Subcutaneous adipose tissue (tissue), 4 donors: ENCODE data around the gene HS3ST5. TPM values are rescaled to one million over a fixed set of nuclear protein-coding genes. Genes with fewer than 3 reads are reported as not detected.

Source experiments
- total RNA-seq, 4 donors: library from RNA; depleted of rRNA; stranded (reverse); fragments of >200 nt; gene quantifications; one replicate each; pipeline ENCODE4 v1.1.0, GENCODE V29; 2016
- TF ChIP-seq, protein P1 (sequence below): fragments of 450-650 bp; IDR thresholded peaks from one replicate; pipeline ENCODE4 v1.5.1; 2016; ENCODE audit warnings: low read depth, mild to moderate bottlenecking, control low read depth, antibody characterized with exemption, moderate library complexity

Gene HS3ST5
- total RNA-seq, 4 donors from 2014 or later, result not detected

DNA sequence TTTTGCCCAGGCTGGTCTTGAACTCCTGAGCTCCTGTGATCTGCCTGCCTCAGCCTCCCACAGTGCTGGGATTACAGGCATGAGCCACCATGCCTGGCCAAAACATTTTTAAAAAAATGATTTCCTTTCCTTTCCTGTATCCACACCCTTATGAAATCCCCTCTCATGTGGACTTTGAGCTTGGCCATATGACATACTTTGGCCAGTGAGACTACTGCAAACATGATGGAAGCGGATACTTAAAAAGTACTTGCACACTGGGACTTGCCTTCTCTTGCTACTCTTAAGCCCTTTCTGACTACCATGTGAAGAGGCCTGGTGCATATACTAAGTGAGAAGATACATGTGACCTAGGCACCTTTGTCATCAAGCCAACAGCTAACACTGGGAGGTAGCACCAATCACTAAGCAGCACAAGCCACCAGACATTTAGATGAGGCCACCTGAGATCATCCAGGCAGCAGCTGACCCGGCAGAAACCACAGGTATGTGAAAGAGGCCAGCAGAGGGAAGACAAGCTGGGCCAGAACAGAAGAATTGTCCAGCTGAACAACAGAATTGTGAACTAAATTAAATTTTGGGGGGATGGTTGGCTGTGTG, 293.4 kb downstream of the HS3ST5 start:
- TF ChIP-seq, protein P1, sequence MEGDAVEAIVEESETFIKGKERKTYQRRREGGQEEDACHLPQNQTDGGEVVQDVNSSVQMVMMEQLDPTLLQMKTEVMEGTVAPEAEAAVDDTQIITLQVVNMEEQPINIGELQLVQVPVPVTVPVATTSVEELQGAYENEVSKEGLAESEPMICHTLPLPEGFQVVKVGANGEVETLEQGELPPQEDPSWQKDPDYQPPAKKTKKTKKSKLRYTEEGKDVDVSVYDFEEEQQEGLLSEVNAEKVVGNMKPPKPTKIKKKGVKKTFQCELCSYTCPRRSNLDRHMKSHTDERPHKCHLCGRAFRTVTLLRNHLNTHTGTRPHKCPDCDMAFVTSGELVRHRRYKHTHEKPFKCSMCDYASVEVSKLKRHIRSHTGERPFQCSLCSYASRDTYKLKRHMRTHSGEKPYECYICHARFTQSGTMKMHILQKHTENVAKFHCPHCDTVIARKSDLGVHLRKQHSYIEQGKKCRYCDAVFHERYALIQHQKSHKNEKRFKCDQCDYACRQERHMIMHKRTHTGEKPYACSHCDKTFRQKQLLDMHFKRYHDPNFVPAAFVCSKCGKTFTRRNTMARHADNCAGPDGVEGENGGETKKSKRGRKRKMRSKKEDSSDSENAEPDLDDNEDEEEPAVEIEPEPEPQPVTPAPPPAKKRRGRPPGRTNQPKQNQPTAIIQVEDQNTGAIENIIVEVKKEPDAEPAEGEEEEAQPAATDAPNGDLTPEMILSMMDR, result no peak

DNA sequence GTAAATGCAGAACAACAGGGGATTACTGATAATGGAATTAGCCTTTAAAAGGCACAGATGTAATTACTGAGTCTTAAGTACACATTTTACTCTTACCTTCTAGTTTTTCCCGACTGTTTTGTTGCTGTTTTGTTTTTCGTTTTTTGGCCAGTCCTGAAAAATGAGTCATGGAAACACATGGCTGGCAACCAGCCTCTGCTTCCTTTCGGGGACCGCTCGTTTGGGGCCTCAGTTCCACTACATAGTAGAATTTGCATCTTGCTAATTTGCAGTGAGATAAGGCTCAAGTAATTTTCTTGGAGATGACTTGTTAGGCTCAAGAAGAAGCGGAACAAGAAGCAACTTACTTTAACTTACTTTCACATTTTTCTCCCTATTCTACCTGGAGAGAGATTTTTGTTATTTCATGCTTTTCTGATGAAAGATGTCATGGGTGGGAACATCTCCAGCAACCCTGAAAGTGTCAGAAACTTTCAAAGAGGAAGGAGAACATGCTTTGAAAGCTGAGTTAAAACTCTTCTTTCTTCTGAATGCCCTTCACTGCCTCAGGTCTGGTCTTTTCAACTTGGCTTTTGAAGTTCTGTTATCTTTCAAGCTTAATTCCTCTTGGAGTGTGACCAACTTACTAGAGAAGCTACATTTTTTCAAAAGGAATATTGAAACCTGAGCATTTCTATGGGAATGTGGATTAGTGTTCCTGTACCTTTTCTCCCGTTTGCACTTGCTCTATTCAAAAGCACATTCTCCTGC, 300.4 kb downstream of the HS3ST5 start:
- TF ChIP-seq, protein P1, result no peak

DNA sequence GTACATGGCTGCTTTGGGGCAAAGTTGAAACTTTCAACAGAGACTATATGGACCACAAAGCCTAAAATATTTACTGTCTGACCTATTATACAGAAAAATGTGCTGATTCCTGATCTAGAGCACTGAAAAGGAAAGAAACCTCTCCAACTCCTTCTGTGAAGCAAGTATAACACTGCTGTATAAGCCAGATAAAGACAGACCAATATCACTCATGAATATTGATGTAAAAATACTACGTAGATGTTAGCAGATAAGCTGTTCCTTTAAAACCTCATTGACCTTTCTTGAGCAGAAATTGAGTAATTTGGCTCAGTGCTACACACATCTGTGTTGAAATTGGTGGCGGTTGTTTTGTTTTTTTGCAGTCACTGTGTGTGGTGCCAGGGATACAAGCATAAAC, 302.0 kb downstream of the HS3ST5 start:
- TF ChIP-seq, protein P1, result no peak

DNA sequence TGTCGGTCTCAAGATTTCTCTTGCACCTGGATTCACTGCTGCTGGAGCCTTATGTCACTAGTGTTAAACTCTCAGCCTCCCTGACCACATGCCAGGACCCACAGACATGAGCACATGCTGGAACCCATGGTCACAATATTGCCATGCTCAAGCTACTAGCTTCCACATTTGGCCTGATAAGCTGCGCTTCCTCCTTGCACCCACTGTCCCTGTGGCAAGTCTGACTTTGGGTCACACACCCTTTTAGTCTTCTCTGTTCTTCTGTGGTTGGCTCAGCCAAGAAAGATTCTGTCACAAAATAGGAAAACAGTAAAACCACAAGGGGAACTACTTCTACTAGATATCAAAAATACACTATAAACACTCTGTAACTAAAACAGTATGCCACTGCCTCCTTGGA, 303.0 kb downstream of the HS3ST5 start:
- TF ChIP-seq, protein P1, result no peak

DNA sequence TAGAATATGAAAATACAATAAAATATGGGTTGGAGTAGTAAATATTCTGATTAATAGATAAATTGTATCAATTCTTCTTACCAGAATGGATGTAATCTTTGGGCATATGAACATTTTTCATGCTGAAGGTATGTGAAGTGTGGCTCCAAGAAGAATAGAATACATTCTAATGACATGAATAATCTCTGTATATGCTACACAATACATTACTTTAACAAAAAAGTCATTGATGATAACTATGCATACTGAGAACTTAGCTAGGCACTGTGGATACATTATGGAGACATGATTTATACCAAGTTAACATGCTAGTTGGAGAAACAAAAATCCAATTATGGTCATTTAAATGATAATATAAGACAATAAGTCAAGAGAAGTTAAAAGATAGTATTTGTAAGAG, 309.2 kb downstream of the HS3ST5 start:
- TF ChIP-seq, protein P1, result no peak

DNA sequence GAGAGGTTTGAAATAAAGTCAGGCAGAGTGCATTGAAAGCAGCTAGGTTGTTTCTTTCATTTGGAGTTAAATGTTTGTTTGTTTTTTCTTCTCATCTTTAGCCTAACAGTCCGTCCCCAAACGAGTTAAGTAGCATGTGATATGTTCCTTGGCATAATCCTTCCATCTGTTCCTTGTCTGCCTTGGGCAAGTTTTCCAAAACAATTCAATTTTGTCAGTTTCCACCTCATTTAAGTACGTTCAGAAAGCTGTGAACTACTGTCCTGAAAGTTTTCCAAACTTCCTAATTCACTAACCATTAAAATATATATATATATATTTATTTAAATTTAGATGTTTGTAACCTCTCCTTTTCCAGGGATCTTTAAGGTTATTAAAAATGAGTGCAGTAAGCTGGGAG, 310.1 kb downstream of the HS3ST5 start:
- TF ChIP-seq, protein P1, result no peak

DNA sequence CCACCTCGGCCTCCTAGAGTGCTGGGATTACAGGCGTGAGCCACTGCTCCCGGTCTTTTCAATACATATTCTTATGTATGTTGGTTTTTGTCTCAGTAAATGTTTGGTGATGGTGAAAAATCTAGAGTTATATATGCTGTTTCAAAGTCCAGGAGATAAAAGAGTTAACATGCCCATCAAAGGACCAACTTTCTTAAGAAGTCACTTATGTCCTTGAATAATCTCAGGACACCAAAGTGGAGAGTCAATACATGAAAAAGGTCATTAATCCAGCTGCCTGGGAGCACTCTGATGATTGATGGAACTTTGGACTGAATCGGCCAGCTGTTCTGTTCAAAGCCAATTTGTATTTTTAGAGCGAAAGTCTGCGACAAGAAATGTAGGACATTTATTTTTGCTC, 312.1 kb downstream of the HS3ST5 start:
- TF ChIP-seq, protein P1, result no peak
